Ishikawa (cell line): Measurements from ENCODE around the gene SCD5.

Source experiments
- CEBPB ChIP-seq: IDR thresholded peaks from 2 replicates; pipeline ENCODE4 v1.6.1; 2012
- CREB1 ChIP-seq: IDR thresholded peaks from 2 replicates; pipeline ENCODE4 v1.6.1; 2012; ENCODE audit warnings: low read depth
- EGR1 ChIP-seq: IDR thresholded peaks from 2 replicates; pipeline ENCODE4 v1.6.1; 2012
- EP300 ChIP-seq: IDR thresholded peaks from 2 replicates; pipeline ENCODE4 v1.6.1; 2012; ENCODE audit warnings: borderline replicate concordance
- FOXM1 ChIP-seq: IDR thresholded peaks from 2 replicates; pipeline ENCODE4 v1.6.1; 2012; ENCODE audit warnings: low read depth, borderline replicate concordance
- MAX ChIP-seq: IDR thresholded peaks from 2 replicates; pipeline ENCODE4 v1.6.1; 2012
- NFIC ChIP-seq: IDR thresholded peaks from 2 replicates; pipeline ENCODE4 v1.6.1; 2012
- RAD21 ChIP-seq: IDR thresholded peaks from 2 replicates; pipeline ENCODE4 v1.6.1; 2012; ENCODE audit warnings: low read depth
- REST ChIP-seq: IDR thresholded peaks from 2 replicates; pipeline ENCODE4 v1.6.1; 2012; ENCODE audit warnings: low read depth, mild to moderate bottlenecking
- TAF1 ChIP-seq: IDR thresholded peaks from 2 replicates; pipeline ENCODE4 v1.6.1; 2012; ENCODE audit warnings: low read depth, mild to moderate bottlenecking
- TCF12 ChIP-seq: IDR thresholded peaks from 2 replicates; pipeline ENCODE4 v1.6.1; 2012; ENCODE audit warnings: low read depth
- TEAD4 ChIP-seq: IDR thresholded peaks from 2 replicates; pipeline ENCODE4 v1.6.1; 2012
- USF1 ChIP-seq: IDR thresholded peaks from 2 replicates; pipeline ENCODE4 v1.6.1; 2012
- YY1 ChIP-seq: IDR thresholded peaks from 2 replicates; pipeline ENCODE4 v1.6.1; 2012; ENCODE audit warnings: low read depth
- ZBTB7A ChIP-seq: IDR thresholded peaks from 2 replicates; pipeline ENCODE4 v1.6.1; 2012; ENCODE audit warnings: low read depth

SCD5 gene

GRCh38 chr4:82798168-82799005, at the start of gene SCD5:
Gene SCD5 (minus strand): TSS chr4:82798796. CDS start chr4:82798537, 259 bp downstream.
- peak; percentile 62; the same call in 1 of the 2 replicates for TF ChIP-seq TAF1
- TF ChIP-seq USF1 = no peak
- 0 out of 2 replicates have a peak, but pooled peaks have one; percentile 3 for TF ChIP-seq TEAD4
- peak; percentile 26; the same call in 1 of the 2 replicates for TF ChIP-seq ZBTB7A
- no peak; the same call in 1 of the 2 replicates for TF ChIP-seq RAD21
- TF ChIP-seq REST = no peak
- TF ChIP-seq MAX = peak; percentile 49
- TF ChIP-seq FOXM1 = no peak
- no peak for TF ChIP-seq EGR1
- no peak for TF ChIP-seq CREB1
- peak; percentile 37; the same call in 1 of the 2 replicates for TF ChIP-seq NFIC
- peak; percentile 60 for TF ChIP-seq TCF12
- peak; percentile 48; the same call in 1 of the 2 replicates for TF ChIP-seq YY1
- TF ChIP-seq CEBPB = no peak
- TF ChIP-seq EP300 = 0 out of 2 replicates have a peak, but pooled peaks have one; percentile 18

GRCh38 chr4:82842593-82842992, 44.0 kb upstream of the SCD5 start:
- TF ChIP-seq REST (no peak), TEAD4 (no peak), CREB1 (no peak), CEBPB (no peak), ZBTB7A (no peak), YY1 (no peak), USF1 (no peak), EP300 (no peak), FOXM1 (no peak), NFIC (no peak), EGR1 (no peak), TCF12 (no peak), TAF1 (no peak), RAD21 (no peak), MAX (no peak)

- TF ChIP-seq NFIC = no peak
- TF ChIP-seq MAX = no peak
- TF ChIP-seq CEBPB = no peak
- TF ChIP-seq TCF12 = no peak
- no peak for TF ChIP-seq REST
- TF ChIP-seq CREB1 = no peak
- TF ChIP-seq USF1 = no peak
- no peak for TF ChIP-seq EGR1
- TF ChIP-seq RAD21 = no peak
- no peak for TF ChIP-seq TEAD4
- no peak for TF ChIP-seq EP300
- TF ChIP-seq FOXM1 = no peak
- no peak for TF ChIP-seq YY1
- TF ChIP-seq TAF1 = no peak
- no peak for TF ChIP-seq ZBTB7A
Measured at GRCh38 chr4:82839624-82840023, 41.0 kb upstream of the SCD5 start.
